KOPT-K1 (cell line): Measurements from ENCODE around the gene RANGRF.
"Not testable (repeated sequence)": the region's sequence is repeated elsewhere in the genome, so short reads cannot be mapped to it uniquely, and the experiment has no call there.

Source experiments
- H3K27ac ChIP-seq: fragments of 200-600 bp; sonication (generic); 2 replicates; pipeline ENCODE4 v1.5.1; 2016; ENCODE audit warnings: antibody characterized with exemption, mild to moderate bottlenecking, low read depth, low read length; ENCODE audit not compliant: poor library complexity, severe bottlenecking
- H3K36me3 ChIP-seq: fragments of 200-600 bp; sonication (generic); 2 replicates; pipeline ENCODE4 v1.5.1; 2017; ENCODE audit warnings: antibody characterized with exemption, mild to moderate bottlenecking, low read length, moderate library complexity; ENCODE audit not compliant: insufficient read depth
- H3K9me3 ChIP-seq: fragments of 200-600 bp; sonication (generic); 2 replicates; pipeline ENCODE4 v1.5.1; 2017; ENCODE audit warnings: antibody characterized with exemption, low read length, mild to moderate bottlenecking; ENCODE audit not compliant: insufficient read depth, poor library complexity, severe bottlenecking

RANGRF gene, protein sequence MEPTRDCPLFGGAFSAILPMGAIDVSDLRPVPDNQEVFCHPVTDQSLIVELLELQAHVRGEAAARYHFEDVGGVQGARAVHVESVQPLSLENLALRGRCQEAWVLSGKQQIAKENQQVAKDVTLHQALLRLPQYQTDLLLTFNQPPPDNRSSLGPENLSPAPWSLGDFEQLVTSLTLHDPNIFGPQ

GRCh38 chr17:8288336-8289102 lies at the start of gene RANGRF:
TSS of gene RANGRF (plus strand) at chr17:8288670. CDS start at chr17:8288789, 119 bp downstream.
- Histone ChIP-seq H3K27ac (peak within 1 kb of the TSS; percentile 88), H3K9me3 (no peaks in the 10 kb centered on the region), H3K36me3 (peaks cover 13% of the 10 kb centered on the region; the same call in 1 of the 2 replicates)

DNA sequence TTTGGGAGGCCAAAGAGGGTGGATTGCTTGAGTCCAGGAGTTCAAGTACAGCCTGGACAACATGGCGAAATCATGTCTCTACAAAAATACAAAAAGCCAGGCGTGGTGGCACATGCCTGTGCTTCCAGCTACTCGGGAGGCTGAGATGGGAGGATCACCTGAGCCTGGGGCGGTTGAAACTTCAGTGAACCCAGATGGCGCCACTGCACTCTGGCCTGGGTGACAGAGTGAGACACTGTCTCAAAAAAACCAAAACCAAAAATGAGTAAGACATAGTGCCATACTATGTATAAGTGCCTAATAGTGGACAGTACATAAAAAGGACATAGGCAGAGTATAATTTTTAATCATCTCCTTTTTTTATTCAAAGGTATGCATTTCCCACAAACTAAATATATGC lies 44.6 kb upstream of the RANGRF start:
- Histone ChIP-seq H3K27ac (no peak overlapping the region), H3K36me3 (peaks cover 52% of the 10 kb centered on the region), H3K9me3 (no peaks in the 10 kb centered on the region)

- Histone ChIP-seq H3K27ac (no peak overlapping the region), H3K36me3 (peaks cover 42% of the 10 kb centered on the region), H3K9me3 (no peaks in the 10 kb centered on the region)
These were observed 43.7 kb upstream of the RANGRF start for GRCh38 chr17:8244768-8245167.

DNA sequence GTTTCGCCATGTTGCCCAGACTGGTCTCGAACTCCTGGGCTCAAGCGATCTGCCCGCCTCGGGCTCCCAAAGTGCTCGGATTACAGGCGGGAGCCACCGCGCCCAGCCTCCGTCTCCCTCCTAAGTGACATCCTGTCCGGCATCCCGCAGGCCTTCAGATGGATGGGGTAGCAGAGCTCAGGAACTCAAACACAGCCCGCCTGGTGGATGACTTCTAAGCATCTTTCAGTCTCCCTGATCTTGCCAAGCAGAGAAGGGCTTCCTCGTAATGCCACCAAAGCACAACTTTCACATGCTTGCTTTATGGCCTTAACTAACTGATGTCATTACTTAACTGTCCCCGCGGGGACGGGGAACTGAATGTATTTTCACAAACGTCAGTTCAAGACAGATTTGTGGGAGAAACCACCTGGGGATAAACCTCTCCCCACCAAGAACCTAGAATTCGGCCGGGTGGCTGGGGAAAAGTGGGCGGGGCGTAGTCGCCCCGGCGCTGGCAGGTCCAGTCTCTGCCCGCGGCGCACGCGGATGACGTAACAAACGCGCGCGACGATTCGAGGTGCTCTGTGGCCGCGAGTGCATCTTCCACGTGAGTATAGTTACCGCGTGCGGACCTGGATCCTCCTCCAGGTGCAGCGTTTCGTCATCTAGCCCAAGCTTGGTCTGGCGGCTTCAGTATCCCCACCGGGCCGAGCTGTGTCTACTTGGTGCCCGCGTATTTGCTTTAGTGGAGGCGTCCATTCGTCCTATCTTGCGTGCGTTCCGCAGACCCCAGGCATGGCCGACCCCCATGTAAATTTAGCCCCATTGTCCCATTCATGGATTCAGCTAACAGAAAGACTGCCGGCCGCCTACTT lies 39.5 kb upstream of the RANGRF start, which contains the start of gene PFAS:
Gene PFAS, plus strand, starts transcription at position 539 of the 857 bp plus-strand sequence. CDS start 4,649 bp downstream, outside the sequence.
- H3K36me3 ChIP-seq = peaks cover 26% of the 10 kb centered on the region
- peak within 1 kb of the TSS; percentile 96 for H3K27ac ChIP-seq
- no peaks in the 10 kb centered on the region for H3K9me3 ChIP-seq

DNA sequence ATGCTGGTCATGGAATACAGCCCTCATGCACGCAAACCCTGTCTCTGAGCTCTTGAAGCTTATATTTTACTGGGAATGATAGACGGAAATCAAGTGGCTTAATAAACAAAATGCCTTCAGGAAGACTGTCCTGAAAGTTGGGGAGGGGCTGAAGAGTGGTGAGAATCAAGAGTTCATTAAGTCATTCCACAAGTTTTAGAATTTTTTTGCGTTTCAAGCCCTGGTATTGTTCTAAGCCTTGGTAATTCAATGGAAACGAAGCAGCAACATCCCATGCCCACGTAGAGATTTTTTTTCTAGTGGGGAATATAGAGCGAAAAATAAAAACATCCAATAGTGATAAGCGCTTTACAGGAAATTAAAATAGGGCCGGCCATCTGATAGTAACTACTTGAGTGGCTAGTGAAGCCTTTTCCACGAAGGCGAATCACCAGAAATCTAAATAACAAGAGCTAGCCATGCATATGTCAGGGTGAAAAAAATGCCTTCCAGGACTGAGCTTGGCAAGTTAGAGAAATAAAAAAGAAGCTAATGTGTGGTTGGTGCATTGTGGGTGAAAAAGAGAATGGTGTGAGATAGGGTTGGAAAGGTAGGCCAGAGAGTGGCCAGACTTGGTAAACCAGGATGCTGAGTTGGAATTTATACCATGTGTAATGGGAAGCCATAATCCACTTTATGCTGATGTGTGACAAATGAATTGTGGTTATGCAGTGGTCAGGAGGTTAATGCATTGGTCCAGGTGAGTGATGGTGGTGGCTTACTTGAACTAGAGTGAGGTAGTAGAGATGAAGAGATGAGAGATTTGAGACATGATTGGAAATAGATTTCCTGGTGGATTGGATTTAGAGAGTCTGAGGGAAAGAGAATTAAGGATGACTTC lies 38.6 kb upstream of the RANGRF start:
- peaks cover 33% of the 10 kb centered on the region for H3K36me3 ChIP-seq
- H3K9me3 ChIP-seq = no peaks in the 10 kb centered on the region
- peak overlapping the region; percentile 96 for H3K27ac ChIP-seq

GRCh38 chr17:8251411-8251810 lies 37.1 kb upstream of the RANGRF start:
- not testable (repeated sequence) for H3K27ac ChIP-seq, H3K9me3 ChIP-seq
- H3K36me3 ChIP-seq = peaks cover 40% of the 10 kb centered on the region

- peaks cover 64% of the 10 kb centered on the region for H3K36me3 ChIP-seq
- no peak overlapping the region for H3K27ac ChIP-seq
- no peaks in the 10 kb centered on the region for H3K9me3 ChIP-seq
These were observed 34.7 kb upstream of the RANGRF start for GRCh38 chr17:8253801-8254200.

DNA sequence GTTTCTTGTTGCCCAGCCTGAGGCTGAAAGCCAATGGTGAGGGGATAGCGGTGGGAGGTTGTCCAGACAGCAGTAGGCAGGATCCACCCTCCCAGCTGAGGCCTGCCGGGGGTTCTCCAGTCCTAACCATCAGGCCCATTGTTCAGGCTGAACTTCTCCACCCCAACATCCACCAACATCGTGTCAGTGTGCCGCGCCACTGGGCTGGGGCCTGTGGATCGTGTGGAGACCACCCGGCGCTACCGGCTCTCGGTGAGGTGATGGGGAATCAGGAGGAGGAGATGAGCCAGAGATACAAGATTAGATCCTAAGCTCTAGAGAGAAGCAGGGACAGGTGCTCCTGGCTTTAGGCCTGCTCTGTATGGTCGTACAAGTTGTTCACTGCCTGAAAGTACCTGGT lies 33.6 kb upstream of the RANGRF start:
- H3K36me3 ChIP-seq = peaks cover 75% of the 10 kb centered on the region
- H3K27ac ChIP-seq = no peak overlapping the region
- no peaks in the 10 kb centered on the region for H3K9me3 ChIP-seq

GRCh38 chr17:8255499-8255898 lies 33.0 kb upstream of the RANGRF start:
- H3K36me3 ChIP-seq = peaks cover 81% of the 10 kb centered on the region
- H3K27ac ChIP-seq = no peak overlapping the region
- H3K9me3 ChIP-seq = no peaks in the 10 kb centered on the region

GRCh38 chr17:8256291-8256690 lies 32.2 kb upstream of the RANGRF start:
- no peak overlapping the region for H3K27ac ChIP-seq
- H3K9me3 ChIP-seq = no peaks in the 10 kb centered on the region
- H3K36me3 ChIP-seq = peaks cover 89% of the 10 kb centered on the region

GRCh38 chr17:8256691-8257090 lies 31.8 kb upstream of the RANGRF start:
- Histone ChIP-seq H3K9me3 (no peaks in the 10 kb centered on the region), H3K27ac (no peak overlapping the region), H3K36me3 (peaks cover 93% of the 10 kb centered on the region)

DNA sequence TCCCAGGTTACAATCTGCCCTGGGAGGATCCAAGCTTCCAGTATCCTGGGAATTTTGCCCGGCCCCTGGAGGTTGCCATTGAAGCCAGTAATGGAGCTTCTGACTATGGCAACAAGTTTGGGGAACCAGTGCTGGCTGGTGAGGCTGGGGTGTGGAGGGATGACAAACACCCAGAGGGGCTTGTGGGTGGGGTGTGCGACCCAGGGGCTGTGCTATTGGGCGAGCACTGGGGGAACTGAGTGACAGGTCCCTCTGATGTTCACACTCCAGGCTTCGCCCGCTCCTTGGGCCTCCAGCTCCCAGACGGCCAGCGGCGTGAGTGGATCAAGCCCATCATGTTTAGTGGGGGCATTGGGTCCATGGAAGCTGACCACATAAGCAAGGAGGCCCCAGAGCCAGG lies 30.7 kb upstream of the RANGRF start:
- Histone ChIP-seq H3K9me3 (no peaks in the 10 kb centered on the region), H3K27ac (no peak overlapping the region), H3K36me3 (peaks cover 99% of the 10 kb centered on the region)

GRCh38 chr17:8264320-8264719 lies 24.1 kb upstream of the RANGRF start:
- Histone ChIP-seq H3K9me3 (no peaks in the 10 kb centered on the region), H3K36me3 (peaks cover 96% of the 10 kb centered on the region), H3K27ac (no peak overlapping the region)

GRCh38 chr17:8264836-8265542 lies 23.5 kb upstream of the RANGRF start:
- Histone ChIP-seq H3K36me3 (peaks cover 96% of the 10 kb centered on the region), H3K27ac (no peak overlapping the region)

More at GRCh38 chr17:8264836-8265542, 23.5 kb upstream of the RANGRF start:
- no peaks in the 10 kb centered on the region for H3K9me3 ChIP-seq
